Coronary artery (tissue), 2 donors: Measurements from ENCODE around the gene KCNAB1.
"Not testable (repeated sequence)": the region's sequence is repeated elsewhere in the genome, so short reads cannot be mapped to it uniquely, and the experiment has no call there.

Experiments
- DNase-seq: peaks from one replicate; pipeline ENCODE4 v3.0.0-alpha.2; 2017; ENCODE audit warnings: low spot score
- H3K27ac ChIP-seq, 2 donors: fragments of 200-600 bp; sonication (generic); one replicate each; pipeline ENCODE4 v1.5.1; 2016 to 2019
- H3K4me3 ChIP-seq: fragments of 200-600 bp; sonication (generic); 2 replicates; pipeline ENCODE4 v1.5.1; 2016; ENCODE audit warnings: mild to moderate bottlenecking, moderate library complexity
- TF ChIP-seq, protein P1 (sequence below): fragments of 200-600 bp; sonication (generic); IDR thresholded peaks from one replicate; pipeline ENCODE4 v1.5.1; 2019; ENCODE audit warnings: antibody characterized with exemption

Gene KCNAB1

DNA sequence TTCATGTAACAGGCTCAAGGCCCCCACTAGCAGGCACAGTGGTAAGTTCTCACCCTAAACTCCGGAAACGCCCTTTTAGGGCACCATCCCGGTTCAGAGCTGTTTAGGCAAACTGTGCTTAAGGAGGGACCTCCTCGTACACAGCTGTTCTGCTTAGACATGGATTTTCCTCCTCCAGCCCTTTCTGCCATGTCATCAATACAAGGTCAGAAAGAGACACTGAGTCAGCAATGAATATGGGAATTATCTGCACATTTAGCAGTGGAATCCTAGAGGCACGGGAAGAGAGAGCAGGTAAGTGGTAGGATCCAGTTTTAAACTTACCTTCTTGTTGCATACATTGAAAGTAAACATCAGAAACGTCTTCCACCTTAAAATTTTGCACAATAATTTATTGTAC, 107.3 kb downstream of the KCNAB1 start:
- no peak for DNase-seq
- no peak overlapping the region for H3K4me3 ChIP-seq
- H3K27ac ChIP-seq = no peak overlapping the region
- TF ChIP-seq, protein P1, sequence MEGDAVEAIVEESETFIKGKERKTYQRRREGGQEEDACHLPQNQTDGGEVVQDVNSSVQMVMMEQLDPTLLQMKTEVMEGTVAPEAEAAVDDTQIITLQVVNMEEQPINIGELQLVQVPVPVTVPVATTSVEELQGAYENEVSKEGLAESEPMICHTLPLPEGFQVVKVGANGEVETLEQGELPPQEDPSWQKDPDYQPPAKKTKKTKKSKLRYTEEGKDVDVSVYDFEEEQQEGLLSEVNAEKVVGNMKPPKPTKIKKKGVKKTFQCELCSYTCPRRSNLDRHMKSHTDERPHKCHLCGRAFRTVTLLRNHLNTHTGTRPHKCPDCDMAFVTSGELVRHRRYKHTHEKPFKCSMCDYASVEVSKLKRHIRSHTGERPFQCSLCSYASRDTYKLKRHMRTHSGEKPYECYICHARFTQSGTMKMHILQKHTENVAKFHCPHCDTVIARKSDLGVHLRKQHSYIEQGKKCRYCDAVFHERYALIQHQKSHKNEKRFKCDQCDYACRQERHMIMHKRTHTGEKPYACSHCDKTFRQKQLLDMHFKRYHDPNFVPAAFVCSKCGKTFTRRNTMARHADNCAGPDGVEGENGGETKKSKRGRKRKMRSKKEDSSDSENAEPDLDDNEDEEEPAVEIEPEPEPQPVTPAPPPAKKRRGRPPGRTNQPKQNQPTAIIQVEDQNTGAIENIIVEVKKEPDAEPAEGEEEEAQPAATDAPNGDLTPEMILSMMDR = no peak

DNA sequence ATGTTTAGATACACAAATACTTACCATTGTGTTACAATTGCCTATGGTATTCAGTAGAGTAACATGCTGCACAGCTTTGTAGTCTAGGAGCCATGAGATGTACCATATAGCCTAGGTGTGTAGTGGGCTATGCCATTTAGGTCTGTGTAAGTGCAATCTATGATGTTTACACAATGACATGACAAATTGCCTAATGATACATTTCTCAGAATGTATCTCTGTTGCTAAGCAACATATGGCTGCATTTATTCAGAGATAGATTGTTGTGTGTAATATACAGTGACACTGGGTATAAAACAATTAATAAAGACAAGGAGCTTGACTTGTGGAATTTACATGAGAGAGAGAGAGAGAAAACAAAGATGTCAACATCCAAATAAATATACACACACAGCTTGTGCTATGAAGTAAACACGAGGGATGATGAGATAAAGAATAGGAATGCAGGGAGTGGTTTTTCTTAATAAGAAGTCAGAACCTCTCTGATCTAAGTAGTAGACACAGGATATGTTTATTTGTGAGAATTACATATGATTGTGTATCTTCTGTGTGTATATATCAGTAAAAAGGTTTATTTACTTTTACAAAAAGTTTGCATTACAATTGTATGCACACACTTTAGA, 110.0 kb downstream of the KCNAB1 start:
- H3K27ac ChIP-seq = no peak overlapping the region
- no peak overlapping the region for H3K4me3 ChIP-seq
- no peak for DNase-seq
- TF ChIP-seq, protein P1 = no peak

DNA sequence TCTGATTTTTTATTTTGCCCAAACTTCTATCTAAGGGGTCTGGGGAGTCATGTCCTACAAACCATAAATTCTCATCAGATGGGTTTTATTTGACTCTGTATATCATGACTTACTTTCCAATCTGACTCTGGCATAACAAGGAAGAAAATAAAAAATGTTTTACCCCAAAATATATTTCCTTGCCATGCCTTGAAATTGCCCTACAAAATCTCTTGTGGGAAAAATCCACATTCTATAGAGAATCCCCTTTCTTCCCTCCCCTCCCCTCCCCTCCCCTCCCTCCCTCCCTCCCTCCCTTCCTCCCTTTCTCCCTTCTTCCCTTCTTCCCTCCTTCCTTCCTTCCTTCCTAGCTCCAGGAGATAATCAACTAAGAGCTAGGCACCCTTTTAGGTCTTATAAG, 110.8 kb downstream of the KCNAB1 start:
- H3K27ac ChIP-seq, H3K4me3 ChIP-seq: not testable (repeated sequence)

DNA sequence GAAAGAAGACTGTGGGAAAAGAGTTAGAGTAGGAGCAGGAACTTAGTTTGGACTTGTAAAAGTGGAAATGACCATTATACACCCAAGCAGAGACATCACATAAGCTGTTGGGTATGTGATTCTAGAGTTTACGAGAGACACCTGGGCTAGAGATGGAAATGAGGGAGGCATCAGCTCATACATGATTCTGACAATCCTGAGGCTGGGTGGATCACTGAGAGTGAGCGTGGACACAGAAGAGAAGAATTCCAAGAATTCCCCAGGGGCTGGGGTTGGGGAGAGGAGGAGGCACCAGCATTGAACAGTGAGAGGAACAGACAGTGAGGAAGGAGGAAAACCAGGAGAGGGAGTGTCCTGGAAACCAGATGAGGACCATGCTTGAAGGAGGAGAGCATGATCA, 113.5 kb downstream of the KCNAB1 start:
- Histone ChIP-seq H3K27ac (no peak overlapping the region), H3K4me3 (no peak overlapping the region)
- TF ChIP-seq, protein P1 = no peak
- no peak for DNase-seq

More for the DNA sequence above, 110.8 kb downstream of the KCNAB1 start:
- DNase-seq = not testable (repeated sequence)

DNA sequence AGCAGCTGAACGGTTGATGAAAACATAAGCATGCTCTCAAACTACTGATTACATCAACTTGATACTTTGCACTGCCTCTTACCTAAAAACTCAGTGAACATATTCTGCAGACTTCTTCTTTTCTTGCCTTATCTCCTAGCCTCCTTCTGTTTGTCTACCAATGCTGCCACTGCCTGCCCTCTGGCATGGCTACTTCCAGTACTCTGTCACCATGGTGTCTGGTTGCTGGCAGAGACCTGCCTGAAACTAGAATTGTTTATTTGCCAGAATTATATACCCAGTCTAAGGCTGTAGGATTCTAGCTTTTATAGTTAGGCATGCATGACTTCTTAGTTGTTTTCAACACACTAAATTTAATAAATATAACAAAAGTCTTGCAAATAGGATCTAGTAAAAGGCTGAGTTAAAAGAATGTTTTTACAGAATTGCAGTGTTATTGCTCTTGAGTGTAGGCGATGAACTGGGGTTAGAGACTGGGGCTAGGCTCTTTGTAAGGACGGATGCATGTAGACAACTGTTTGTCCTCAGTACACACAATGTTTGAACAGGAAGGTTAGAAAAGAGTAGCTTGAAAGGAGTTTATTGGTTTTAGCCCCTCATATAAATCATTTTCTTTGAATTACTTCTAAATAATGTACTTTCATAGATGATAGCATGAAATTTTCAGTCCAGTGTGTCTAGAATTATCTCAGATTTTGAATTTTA, 116.3 kb downstream of the KCNAB1 start:
- TF ChIP-seq, protein P1 = no peak
- Histone ChIP-seq H3K27ac (no peak overlapping the region), H3K4me3 (no peak overlapping the region)
- no peak for DNase-seq

DNA sequence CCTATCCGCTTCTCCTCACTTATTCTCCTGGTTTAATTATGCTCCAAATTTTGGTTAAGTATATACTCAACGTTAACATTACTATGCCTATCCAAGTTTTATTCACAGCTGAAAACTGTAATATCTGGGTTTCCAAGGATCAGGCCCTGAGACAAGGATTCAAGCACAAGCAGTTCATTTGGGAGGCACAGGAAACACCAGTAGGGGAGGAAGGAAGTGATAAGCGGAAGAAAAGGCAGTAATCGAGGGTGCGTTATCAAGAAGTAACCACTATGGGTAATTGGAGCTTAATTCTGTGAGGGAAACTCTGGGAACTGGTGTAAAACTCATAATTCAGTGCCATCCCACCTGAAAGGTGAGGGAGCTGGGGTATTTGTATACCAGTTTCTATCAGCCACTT, 120.3 kb downstream of the KCNAB1 start:
- no peak for DNase-seq
- H3K4me3 ChIP-seq = no peak overlapping the region
- no peak overlapping the region for H3K27ac ChIP-seq
- TF ChIP-seq, protein P1 = no peak

DNA sequence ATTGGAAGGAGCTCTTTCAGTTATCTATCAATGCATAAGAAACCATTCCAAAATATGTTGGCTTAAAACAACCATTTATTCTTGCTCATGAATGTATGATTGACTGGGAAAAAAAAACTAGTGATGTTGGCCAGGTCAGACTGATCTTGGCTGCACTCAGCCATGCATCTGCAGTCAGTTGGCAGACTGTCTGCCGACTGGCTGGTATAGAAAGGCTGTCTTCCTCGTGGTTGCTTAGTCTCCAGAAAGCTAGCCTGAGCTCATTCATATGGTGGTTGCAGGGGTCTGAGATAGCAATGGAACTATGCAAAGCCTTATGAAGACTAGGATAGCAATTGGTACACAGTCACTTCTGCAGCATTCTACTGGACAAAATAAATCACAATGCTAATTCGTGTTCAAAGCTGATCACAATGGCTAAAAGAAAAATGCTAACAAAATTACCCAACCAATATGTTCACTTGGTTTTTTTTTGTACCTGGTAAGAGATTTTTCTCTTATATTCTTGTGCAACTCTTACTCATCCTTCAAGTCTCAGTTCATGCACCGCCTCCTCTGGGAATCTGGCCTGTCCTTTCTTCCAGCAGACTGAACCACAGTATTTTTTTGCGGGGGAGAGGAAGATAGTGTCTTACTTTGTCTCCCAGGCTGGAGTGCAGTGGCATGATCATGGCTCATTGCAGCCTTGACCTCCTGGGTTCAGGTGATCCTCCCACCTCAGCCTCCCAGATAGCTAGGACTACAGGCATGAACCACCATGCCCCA, 126.8 kb downstream of the KCNAB1 start:
- no peak for DNase-seq
- TF ChIP-seq, protein P1 = no peak
- no peak overlapping the region for H3K27ac ChIP-seq
- no peak overlapping the region for H3K4me3 ChIP-seq
